HEK293 (cell line): ENCODE data around the gene GPHB5.

Experiments
- CTCF ChIA-PET: fragments of 350-600 bp; formaldehyde crosslinking; extraction: SDS; loops from one replicate; lab custom pipeline; 2021; ENCODE audit warnings: antibody characterized with exemption; lab: Yijun Ruan, JAX
- POLR2A ChIA-PET: fragments of 300-600 bp; formaldehyde crosslinking; extraction: SDS; loops from one replicate; lab custom pipeline; 2020; ENCODE audit warnings: antibody characterized with exemption, inconsistent platforms; lab: Yijun Ruan, JAX
- H3K27ac ChIP-seq: fragments of 200-500 bp; sonication (Bioruptor generic); 2 replicates; pipeline ENCODE4 v1.5.1; 2014; ENCODE audit warnings: low read depth, low read length, control low read depth, inconsistent platforms; ENCODE audit errors: extremely low read depth
- H3K36me3 ChIP-seq, 2 experiments: fragments of 200-500 bp in 1 of 2; sonication (Bioruptor generic) in 1 of 2; 1 replicate in 1 of 2; 2 replicates in 1 of 2; pipeline ENCODE4 v1.5.1; 2014 to 2017; ENCODE audit warnings: inconsistent platforms in 2 of 2, low read length in 2 of 2; ENCODE audit not compliant: control insufficient read depth in 2 of 2, insufficient read depth in 1 of 2
- H3K4me1 ChIP-seq: fragments of 200-500 bp; sonication (Bioruptor generic); 2 replicates; pipeline ENCODE4 v1.5.1; 2014; ENCODE audit warnings: mild to moderate bottlenecking, low read length, inconsistent platforms; ENCODE audit not compliant: control insufficient read depth, insufficient read depth
- H3K4me3 ChIP-seq: 2 replicates; pipeline ENCODE4 v1.5.1; 2011; ENCODE audit warnings: low read depth, mild to moderate bottlenecking, control low read depth, low read length, moderate library complexity
- H3K9me3 ChIP-seq: fragments of 200-500 bp; sonication (Bioruptor generic); 2 replicates; pipeline ENCODE4 v1.5.1; 2014; ENCODE audit warnings: low read depth, low read length, inconsistent platforms; ENCODE audit not compliant: control insufficient read depth, insufficient read depth
- KLF10 ChIP-seq: fragments of 450-650 bp; IDR thresholded peaks from 2 replicates; pipeline ENCODE4 v1.5.1; 2018; ENCODE audit warnings: missing biosample characterization, mild to moderate bottlenecking, missing genetic modification characterization
- KLF7 ChIP-seq: fragments of 450-650 bp; formaldehyde crosslinking; IDR thresholded peaks from 2 replicates; pipeline ENCODE4 v1.5.1; 2016; ENCODE audit warnings: missing biosample characterization, missing genetic modification characterization, borderline replicate concordance
- MYNN ChIP-seq: fragments of 450-650 bp; formaldehyde crosslinking; IDR thresholded peaks from 2 replicates; pipeline ENCODE4 v1.5.1; 2016; ENCODE audit warnings: missing biosample characterization, missing genetic modification characterization, borderline replicate concordance
- OVOL3 ChIP-seq: fragments of 450-650 bp; formaldehyde crosslinking; IDR thresholded peaks from 2 replicates; pipeline ENCODE4 v1.5.1; 2016; ENCODE audit warnings: missing biosample characterization, missing genetic modification characterization
- SCRT1 ChIP-seq: fragments of 450-650 bp; formaldehyde crosslinking; IDR thresholded peaks from 2 replicates; pipeline ENCODE4 v1.5.1; 2016; ENCODE audit warnings: missing biosample characterization, missing genetic modification characterization, borderline replicate concordance
- SP7 ChIP-seq: fragments of 450-650 bp; formaldehyde crosslinking; IDR thresholded peaks from 2 replicates; pipeline ENCODE4 v1.5.1; 2016; ENCODE audit warnings: missing biosample characterization, missing genetic modification characterization
- ZBTB1 ChIP-seq: fragments of 450-650 bp; formaldehyde crosslinking; IDR thresholded peaks from 2 replicates; pipeline ENCODE4 v1.5.1; 2016; ENCODE audit warnings: missing biosample characterization, missing genetic modification characterization
- ZBTB21 ChIP-seq: fragments of 450-650 bp; formaldehyde crosslinking; IDR thresholded peaks from 2 replicates; pipeline ENCODE4 v1.5.1; 2017; ENCODE audit warnings: missing biosample characterization, missing genetic modification characterization
- ZNF112 ChIP-seq: fragments of 450-650 bp; formaldehyde crosslinking; IDR thresholded peaks from 2 replicates; pipeline ENCODE4 v1.5.0; 2017; ENCODE audit warnings: missing biosample characterization, missing genetic modification characterization
- ZNF140 ChIP-seq: fragments of 450-650 bp; formaldehyde crosslinking; IDR thresholded peaks from 2 replicates; pipeline ENCODE4 v1.5.1; 2016; ENCODE audit warnings: missing biosample characterization, missing genetic modification characterization
- ZNF169 ChIP-seq: fragments of 450-650 bp; formaldehyde crosslinking; IDR thresholded peaks from 2 replicates; pipeline ENCODE4 v1.5.1; 2016; ENCODE audit warnings: missing biosample characterization, missing genetic modification characterization
- ZNF223 ChIP-seq: fragments of 450-650 bp; formaldehyde crosslinking; IDR thresholded peaks from 2 replicates; pipeline ENCODE4 v1.5.1; 2016; ENCODE audit warnings: missing biosample characterization, missing genetic modification characterization
- ZNF274 ChIP-seq, 2 experiments: fragments of 200-500 bp in 1 of 2; fragments of 450-650 bp in 1 of 2; sonication (Bioruptor generic) in 1 of 2; formaldehyde crosslinking in 1 of 2; IDR thresholded peaks; 2 replicates each; pipeline versions ENCODE4 v1.5.1 to v1.6.1; 2014 to 2016; ENCODE audit warnings: borderline replicate concordance in 1 of 2, inconsistent platforms in 1 of 2, low read length in 1 of 2, missing biosample characterization in 1 of 2, missing genetic modification characterization in 1 of 2
- ZNF324 ChIP-seq: fragments of 450-650 bp; formaldehyde crosslinking; IDR thresholded peaks from 2 replicates; pipeline ENCODE4 v1.5.1; 2016; ENCODE audit warnings: missing biosample characterization, missing genetic modification characterization
- ZNF37A ChIP-seq: fragments of 450-650 bp; IDR thresholded peaks from 2 replicates; pipeline ENCODE4 v1.5.1; 2018; ENCODE audit warnings: missing biosample characterization, missing genetic modification characterization
- ZNF530 ChIP-seq: fragments of 450-650 bp; formaldehyde crosslinking; IDR thresholded peaks from 2 replicates; pipeline ENCODE4 v1.5.1; 2016; ENCODE audit warnings: low read depth, missing biosample characterization, missing genetic modification characterization
- ZNF561 ChIP-seq: fragments of 450-650 bp; IDR thresholded peaks from 2 replicates; pipeline ENCODE4 v1.5.1; 2018; ENCODE audit warnings: missing biosample characterization, missing genetic modification characterization, borderline replicate concordance
- ZNF660 ChIP-seq: fragments of 450-650 bp; IDR thresholded peaks from 2 replicates; pipeline ENCODE4 v1.5.1; 2018; ENCODE audit warnings: missing biosample characterization, mild to moderate bottlenecking, missing genetic modification characterization
- ZNF677 ChIP-seq: fragments of 450-650 bp; IDR thresholded peaks from 2 replicates; pipeline ENCODE4 v1.5.0; 2018; ENCODE audit warnings: missing biosample characterization, mild to moderate bottlenecking, missing genetic modification characterization, moderate library complexity
- TF ChIP-seq, protein P1 (sequence below): fragments of 450-650 bp; formaldehyde crosslinking; IDR thresholded peaks from 2 replicates; pipeline ENCODE4 v1.5.1; 2016; ENCODE audit warnings: missing biosample characterization, missing genetic modification characterization
- TF ChIP-seq, protein P2 (sequence below): fragments of 450-650 bp; formaldehyde crosslinking; IDR thresholded peaks from 2 replicates; pipeline ENCODE4 v1.5.1; 2016; ENCODE audit warnings: missing biosample characterization, missing genetic modification characterization
- TF ChIP-seq, protein P3 (sequence below): fragments of 450-650 bp; formaldehyde crosslinking; IDR thresholded peaks from 2 replicates; pipeline ENCODE4 v1.5.1; 2016; ENCODE audit warnings: missing biosample characterization, missing genetic modification characterization
- TF ChIP-seq, protein P4 (sequence below): fragments of 450-650 bp; formaldehyde crosslinking; optimal IDR thresholded peaks from 2 replicates; pipeline ENCODE3; 2016; ENCODE audit warnings: missing biosample characterization, mild to moderate bottlenecking, missing genetic modification characterization
- TF ChIP-seq, protein P5 (sequence below): fragments of 450-650 bp; formaldehyde crosslinking; IDR thresholded peaks from 2 replicates; pipeline ENCODE4 v1.5.1; 2016; ENCODE audit warnings: missing biosample characterization, missing genetic modification characterization
- TF ChIP-seq, protein P6 (sequence below): fragments of 450-650 bp; formaldehyde crosslinking; IDR thresholded peaks from 2 replicates; pipeline ENCODE4 v1.5.1; 2016; ENCODE audit warnings: missing biosample characterization, missing genetic modification characterization

GPHB5 gene

DNA sequence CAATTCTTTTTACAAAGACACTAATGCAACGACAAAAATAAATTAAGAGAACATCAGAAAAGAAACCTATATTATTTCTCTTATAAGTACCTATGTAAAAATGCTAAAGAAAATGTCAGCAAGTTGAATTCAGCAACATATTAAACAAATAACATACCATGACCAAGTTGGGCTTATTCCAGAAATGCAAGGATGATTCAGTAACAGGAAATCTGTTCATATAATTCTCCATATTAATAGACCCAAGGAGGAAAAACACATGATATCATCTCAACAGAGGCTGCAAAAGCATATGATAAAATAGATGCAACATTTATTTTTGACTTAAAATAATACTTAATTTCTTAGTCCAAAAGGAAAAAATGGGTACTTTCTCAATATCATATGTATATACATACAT, 25.1 kb upstream of the GPHB5 start:
- POLR2A ChIA-PET: no interaction called here
- TF ChIP-seq OVOL3 (tag by site-specific recombination): no peak
- no peak for TF ChIP-seq ZBTB21 (tag by site-specific recombination)
- TF ChIP-seq ZNF140: no peak
- no peak for TF ChIP-seq SCRT1
- TF ChIP-seq ZNF274 (IDR thresholded peaks at IDR 0.05; ENCODE audit: low read length): no peak
- TF ChIP-seq ZNF274 (tag by site-specific recombination; IDR thresholded peaks at IDR 0.05; ENCODE audit: borderline replicate concordance): no peak
- no peak for TF ChIP-seq ZNF37A (tag by site-specific recombination)
- no peak for TF ChIP-seq ZBTB1 (tag by site-specific recombination)
- no peak for TF ChIP-seq KLF10 (tag by site-specific recombination)
- no peak for TF ChIP-seq ZNF223 (tag by site-specific recombination)
- no peak for TF ChIP-seq SP7
- TF ChIP-seq, protein P1, sequence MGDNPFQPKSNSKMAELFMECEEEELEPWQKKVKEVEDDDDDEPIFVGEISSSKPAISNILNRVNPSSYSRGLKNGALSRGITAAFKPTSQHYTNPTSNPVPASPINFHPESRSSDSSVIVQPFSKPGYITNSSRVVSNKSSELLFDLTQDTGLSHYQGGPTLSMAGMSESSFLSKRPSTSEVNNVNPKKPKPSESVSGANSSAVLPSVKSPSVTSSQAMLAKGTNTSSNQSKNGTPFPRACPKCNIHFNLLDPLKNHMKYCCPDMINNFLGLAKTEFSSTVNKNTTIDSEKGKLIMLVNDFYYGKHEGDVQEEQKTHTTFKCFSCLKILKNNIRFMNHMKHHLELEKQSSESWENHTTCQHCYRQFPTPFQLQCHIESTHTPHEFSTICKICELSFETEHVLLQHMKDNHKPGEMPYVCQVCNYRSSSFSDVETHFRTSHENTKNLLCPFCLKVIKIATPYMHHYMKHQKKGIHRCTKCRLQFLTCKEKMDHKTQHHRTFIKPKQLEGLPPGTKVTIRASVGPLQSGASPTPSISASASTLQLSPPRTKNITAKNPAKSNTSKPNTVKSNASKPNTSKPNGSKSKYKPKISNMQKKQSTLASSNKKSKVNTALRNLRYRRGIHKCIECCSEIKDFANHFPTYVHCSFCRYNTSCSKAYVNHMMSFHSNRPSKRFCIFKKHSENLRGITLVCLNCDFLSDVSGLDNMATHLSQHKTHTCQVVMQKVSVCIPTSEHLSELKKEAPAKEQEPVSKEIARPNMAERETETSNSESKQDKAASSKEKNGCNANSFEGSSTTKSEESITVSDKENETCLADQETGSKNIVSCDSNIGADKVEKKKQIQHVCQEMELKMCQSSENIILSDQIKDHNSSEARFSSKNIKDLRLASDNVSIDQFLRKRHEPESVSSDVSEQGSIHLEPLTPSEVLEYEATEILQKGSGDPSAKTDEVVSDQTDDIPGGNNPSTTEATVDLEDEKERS (tag by site-specific recombination): no peak
- TF ChIP-seq, protein P2, sequence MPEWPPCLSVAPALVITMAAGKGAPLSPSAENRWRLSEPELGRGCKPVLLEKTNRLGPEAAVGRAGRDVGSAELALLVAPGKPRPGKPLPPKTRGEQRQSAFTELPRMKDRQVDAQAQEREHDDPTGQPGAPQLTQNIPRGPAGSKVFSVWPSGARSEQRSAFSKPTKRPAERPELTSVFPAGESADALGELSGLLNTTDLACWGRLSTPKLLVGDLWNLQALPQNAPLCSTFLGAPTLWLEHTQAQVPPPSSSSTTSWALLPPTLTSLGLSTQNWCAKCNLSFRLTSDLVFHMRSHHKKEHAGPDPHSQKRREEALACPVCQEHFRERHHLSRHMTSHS (tag by site-specific recombination): no peak
- no peak for TF ChIP-seq ZNF112
- TF ChIP-seq, protein P3, sequence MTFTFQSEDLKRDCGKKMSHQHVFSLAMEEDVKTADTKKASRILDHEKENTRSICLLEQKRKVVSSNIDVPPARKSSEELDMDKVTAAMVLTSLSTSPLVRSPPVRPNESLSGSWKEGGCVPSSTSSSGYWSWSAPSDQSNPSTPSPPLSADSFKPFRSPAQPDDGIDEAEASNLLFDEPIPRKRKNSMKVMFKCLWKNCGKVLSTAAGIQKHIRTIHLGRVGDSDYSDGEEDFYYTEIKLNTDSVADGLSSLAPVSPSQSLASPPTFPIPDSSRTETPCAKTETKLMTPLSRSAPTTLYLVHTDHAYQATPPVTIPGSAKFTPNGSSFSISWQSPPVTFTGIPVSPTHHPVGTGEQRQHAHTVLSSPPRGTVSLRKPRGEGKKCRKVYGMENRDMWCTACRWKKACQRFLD (tag by site-specific recombination): no peak
- no peak for TF ChIP-seq ZNF324 (tag by site-specific recombination)
- no peak for TF ChIP-seq KLF7 (tag by site-specific recombination)
- TF ChIP-seq MYNN (tag by site-specific recombination): no peak
- no peak for TF ChIP-seq ZNF677 (tag by site-specific recombination)
- TF ChIP-seq, protein P4, sequence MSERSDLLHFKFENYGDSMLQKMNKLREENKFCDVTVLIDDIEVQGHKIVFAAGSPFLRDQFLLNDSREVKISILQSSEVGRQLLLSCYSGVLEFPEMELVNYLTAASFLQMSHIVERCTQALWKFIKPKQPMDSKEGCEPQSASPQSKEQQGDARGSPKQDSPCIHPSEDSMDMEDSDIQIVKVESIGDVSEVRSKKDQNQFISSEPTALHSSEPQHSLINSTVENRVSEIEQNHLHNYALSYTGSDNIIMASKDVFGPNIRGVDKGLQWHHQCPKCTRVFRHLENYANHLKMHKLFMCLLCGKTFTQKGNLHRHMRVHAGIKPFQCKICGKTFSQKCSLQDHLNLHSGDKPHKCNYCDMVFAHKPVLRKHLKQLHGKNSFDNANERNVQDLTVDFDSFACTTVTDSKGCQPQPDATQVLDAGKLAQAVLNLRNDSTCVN (tag by site-specific recombination): no peak
- no peak for TF ChIP-seq ZNF169 (tag by site-specific recombination)
- TF ChIP-seq, all 188 proteins: peak for 0
- H3K36me3 ChIP-seq: no peaks in the 10 kb centered on the region
- no peak overlapping the region for H3K27ac ChIP-seq
- CTCF ChIA-PET: no interaction called here
- no peak overlapping the region for H3K4me3 ChIP-seq
- H3K4me1 ChIP-seq: 0 out of 2 replicates have a peak, but pooled peaks cover 3% of the 10 kb centered on the region
- H3K9me3 ChIP-seq: no peaks in the 10 kb centered on the region

DNA sequence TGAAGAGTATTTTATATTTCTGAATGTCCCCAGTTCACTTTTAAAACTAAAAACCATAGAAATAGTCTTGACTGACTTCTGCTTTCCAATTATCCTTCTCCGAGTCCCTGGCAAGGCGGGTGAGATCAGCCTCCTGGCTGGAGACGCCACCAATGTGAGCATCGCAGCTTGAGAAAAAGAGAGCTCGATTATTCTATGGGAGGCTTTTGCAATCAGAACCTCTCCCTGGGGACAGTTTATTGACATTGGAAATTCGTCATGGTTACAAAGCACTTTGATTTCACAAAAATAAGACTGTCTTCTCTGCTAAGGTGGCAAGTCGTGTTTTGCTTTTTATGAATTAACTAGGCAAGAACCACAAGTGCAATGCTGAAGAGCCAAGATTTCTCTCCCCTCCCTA, 23.6 kb upstream of the GPHB5 start:
- Histone ChIP-seq H3K27ac (no peak overlapping the region), H3K4me3 (no peak overlapping the region), H3K4me1 (0 out of 2 replicates have a peak, but pooled peaks cover 3% of the 10 kb centered on the region), H3K9me3 (no peaks in the 10 kb centered on the region), H3K36me3 (no peaks in the 10 kb centered on the region)
- ChIA-PET CTCF (no interaction called here), POLR2A (no interaction called here)
- TF ChIP-seq ZNF561 (tag by site-specific recombination) (no peak), ZNF660 (tag by site-specific recombination) (no peak), ZNF530 (tag by site-specific recombination) (no peak)
- TF ChIP-seq, protein P5, sequence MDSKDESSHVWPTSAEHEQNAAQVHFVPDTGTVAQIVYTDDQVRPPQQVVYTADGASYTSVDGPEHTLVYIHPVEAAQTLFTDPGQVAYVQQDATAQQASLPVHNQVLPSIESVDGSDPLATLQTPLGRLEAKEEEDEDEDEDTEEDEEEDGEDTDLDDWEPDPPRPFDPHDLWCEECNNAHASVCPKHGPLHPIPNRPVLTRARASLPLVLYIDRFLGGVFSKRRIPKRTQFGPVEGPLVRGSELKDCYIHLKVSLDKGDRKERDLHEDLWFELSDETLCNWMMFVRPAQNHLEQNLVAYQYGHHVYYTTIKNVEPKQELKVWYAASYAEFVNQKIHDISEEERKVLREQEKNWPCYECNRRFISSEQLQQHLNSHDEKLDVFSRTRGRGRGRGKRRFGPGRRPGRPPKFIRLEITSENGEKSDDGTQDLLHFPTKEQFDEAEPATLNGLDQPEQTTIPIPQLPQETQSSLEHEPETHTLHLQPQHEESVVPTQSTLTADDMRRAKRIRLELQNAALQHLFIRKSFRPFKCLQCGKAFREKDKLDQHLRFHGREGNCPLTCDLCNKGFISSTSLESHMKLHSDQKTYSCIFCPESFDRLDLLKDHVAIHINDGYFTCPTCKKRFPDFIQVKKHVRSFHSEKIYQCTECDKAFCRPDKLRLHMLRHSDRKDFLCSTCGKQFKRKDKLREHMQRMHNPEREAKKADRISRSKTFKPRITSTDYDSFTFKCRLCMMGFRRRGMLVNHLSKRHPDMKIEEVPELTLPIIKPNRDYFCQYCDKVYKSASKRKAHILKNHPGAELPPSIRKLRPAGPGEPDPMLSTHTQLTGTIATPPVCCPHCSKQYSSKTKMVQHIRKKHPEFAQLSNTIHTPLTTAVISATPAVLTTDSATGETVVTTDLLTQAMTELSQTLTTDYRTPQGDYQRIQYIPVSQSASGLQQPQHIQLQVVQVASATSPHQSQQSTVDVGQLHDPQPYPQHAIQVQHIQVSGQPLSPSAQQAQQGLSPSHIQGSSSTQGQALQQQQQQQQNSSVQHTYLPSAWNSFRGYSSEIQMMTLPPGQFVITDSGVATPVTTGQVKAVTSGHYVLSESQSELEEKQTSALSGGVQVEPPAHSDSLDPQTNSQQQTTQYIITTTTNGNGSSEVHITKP: no peak
- TF ChIP-seq, protein P6, sequence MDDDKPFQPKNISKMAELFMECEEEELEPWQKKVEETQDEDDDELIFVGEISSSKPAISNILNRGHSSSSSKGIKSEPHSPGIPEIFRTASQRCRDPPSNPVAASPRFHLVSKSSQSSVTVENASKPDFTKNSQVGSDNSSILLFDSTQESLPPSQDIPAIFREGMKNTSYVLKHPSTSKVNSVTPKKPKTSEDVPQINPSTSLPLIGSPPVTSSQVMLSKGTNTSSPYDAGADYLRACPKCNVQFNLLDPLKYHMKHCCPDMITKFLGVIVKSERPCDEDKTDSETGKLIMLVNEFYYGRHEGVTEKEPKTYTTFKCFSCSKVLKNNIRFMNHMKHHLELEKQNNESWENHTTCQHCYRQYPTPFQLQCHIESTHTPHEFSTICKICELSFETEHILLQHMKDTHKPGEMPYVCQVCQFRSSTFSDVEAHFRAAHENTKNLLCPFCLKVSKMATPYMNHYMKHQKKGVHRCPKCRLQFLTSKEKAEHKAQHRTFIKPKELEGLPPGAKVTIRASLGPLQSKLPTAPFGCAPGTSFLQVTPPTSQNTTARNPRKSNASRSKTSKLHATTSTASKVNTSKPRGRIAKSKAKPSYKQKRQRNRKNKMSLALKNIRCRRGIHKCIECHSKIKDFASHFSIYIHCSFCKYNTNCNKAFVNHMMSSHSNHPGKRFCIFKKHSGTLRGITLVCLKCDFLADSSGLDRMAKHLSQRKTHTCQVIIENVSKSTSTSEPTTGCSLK: no peak
